NCI-H2107 (cell line): ENCODE measurements around the gene SETD1A.

Source experiments
- DNase-seq: peaks from one replicate; lab custom pipeline; 2025; lab: John Stamatoyannopoulos, UW

The SETD1A gene

DNA sequence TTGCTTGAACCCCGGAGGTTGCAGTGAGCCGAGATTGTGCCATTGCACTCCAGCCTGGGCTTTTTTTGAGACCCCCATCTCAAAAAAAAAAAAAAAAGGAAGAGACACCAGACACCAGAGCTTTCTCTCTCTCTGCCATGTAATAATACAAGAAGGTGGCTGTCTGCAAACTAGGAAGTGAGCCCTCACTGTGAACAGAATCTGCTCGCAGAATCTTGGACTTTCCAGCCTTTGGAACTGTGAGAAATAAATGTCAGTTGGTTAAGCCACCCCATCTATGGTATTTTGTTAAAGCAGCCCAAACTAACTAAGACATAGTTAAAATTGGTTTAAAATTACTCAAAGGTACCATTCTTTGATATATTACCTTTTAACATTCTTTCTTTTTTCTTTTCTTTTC lies 63.0 kb downstream of the SETD1A start:
- no peak for DNase-seq

DNA sequence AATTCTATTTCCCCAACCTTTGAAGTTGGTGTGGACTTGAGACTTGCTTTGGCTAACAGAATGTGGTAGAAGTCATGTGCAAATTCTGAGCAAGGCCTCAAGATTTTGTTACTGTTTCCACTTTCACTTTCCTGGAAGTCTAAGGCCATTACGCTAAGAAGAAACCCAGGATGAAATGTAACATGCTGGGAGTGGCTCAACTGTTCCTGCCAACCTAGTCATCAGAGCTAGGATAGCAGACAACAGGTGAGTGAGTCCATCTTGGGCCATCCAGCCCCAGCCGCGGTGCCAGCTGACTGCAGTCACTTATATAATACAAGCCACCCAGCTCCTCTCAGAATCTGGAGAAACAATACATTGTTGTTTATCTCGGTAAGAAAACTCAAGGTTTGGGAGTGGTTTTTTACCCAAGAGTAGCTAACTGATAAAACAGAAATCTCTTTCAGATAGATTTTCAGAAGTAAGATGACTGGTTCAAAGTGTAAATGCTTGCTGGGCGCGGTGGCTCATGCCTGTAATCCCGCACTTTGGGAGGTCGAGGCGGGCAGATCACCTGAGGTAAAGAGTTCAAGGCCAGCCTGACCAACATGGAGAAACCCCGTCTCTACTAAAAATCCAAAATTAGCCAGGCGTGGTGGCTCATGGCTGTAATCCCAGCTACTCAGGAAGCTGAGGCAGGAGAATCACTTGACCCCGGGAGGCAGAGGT lies 65.1 kb downstream of the SETD1A start:
- no peak for DNase-seq

DNA sequence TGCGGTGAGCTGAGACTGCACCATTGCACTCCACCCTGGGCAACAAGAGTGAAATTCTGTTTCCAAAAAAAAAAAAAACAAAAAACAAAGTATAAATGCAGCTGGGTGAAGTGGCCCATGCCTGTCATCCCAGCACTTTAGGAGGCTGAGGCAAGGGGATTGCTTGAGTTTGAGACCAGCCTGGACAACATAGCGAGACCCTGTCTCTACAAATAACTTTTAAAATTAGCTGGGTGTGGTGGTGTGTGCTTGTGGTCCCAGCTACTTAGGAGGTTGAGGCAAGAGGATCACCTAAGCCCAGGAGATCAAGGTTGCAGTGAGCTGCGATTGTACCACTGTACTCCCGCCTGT lies 65.7 kb downstream of the SETD1A start:
- DNase-seq, result no peak

DNA sequence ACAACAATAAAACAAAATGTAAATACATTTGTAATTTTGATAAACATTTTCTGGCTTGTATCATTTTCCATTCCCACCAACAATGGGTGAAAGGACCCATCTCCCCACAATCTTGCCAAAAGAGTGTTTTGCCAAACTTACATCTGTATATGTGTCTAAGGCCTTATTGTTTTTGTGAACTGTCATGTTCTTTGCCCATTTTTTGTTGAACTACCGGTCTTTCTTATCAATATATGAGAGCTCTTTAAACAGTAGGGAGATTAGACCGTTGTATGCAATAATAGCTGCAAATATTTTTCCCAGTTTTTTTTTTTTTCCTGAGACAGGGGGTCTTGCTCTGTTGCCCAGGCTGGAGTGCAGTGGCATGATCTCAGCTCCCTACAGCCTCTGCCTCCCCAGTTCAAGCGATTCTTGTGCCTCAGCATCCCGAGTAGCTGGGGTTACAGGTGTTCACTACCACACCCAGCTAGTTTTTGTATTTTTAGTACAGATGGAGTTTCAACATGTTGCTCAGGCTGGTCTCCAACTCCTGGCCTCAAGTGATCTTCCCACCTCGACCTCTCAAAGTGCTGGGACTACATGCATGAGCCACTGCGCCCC lies 66.2 kb downstream of the SETD1A start:
- DNase-seq, result no peak

DNA sequence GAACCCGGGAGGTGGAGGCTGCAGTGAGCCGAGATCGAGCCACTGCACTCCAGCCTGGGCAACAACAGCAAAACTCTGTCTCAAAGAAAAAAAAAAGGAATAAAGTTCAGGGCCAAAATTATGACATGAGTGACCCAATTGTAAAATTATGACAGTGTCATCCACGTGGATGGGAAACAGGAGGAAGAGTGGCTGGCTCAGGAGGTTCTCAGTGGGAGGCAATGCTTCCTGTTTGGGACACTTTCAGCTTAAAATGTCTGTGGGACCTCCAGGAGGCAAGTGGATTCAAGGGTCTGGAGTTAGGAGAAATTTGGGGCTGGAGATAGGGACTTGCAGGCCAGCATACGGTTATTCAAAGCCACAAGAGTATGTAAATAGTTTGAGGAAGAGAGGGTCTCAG lies 67.8 kb downstream of the SETD1A start:
- DNase-seq, result no peak

DNA sequence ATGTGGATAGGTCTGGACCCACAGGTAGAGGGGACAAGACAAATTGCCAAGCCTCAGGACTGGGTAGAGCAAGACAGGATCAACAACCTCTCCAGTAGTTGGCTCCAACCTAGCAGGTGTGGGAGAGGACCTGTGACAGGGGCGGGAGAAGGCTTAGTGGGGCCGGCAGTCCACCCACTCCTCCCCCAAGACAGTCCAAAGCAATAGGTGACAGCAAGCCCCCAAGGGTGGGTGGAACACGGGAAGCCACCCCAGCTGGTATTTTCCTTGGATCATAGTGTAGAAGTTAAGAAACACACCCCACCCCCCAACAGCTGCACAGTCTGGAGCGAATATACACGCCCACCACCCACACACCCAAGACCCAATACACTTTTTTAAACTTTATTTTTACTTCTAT lies 71.7 kb downstream of the SETD1A start:
- DNase-seq, result no peak

DNA sequence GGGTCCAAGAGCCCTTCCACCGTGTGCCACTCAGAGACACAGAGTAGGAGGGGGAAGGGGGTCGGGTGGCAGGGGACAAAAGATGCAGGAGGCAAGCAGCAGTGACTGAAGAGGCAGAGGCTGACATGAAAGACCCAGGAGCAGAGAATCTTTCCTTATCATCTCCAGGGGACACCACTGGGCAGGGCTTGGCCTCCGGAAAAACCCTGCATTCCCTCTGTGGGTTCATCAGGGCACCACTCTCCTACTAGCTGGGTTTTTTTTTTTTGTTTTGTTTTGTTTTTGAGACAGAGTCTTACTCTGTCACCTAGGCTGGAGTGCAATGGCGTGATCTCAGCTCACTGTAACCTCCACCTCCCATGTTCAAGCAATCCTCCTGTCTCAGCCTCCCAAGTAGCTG lies 73.7 kb downstream of the SETD1A start:
- no peak for DNase-seq

DNA sequence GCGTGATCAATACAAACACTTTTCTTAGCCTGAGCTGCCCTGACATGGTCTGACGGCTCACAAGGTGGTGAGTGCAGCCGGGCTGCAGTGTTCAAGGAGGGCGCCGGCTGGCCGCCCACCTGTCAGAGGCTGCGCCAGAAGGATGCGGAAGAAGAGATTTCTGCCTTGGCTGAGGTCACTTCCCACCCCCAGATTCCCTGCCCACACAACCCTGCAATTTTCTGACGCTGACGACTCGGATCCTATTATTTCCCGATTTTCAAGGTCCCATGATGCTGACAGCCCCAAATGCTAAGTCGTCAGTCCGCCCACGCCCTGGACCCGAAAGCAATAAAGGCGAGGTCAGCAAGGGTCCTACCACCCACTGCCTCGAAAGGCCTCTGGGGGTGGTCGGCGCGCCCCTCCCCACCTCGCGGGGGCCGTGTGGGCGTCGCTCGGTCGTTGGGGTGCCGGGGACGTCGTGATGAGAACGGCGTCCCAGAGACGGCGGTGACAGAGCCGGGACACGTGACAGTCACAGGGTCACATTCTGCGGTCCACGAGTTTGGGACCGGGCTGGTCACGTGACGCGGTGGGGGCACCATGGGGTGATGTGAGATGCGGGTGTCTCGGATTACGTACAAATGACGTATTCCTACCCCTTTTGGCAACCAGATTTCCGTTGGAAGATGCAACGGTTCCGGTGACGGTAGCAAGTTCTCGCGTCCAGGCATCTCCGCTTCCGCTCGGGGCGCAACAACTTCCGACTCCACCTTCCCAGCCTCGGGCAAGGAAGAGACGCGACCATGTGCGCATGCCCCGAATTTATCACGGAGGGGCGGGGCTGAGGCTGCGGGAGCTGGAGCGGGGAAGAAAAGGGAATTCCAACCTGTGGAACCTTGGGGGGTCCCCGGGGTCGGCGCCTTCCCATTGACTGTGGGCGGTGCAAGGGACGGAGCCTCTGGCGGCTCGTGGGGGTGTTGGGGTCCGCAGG lies 75.5 kb downstream of the SETD1A start, which contains the start of gene STX4:
STX4 (plus strand) TSS at position 823 of the 973 bp plus-strand sequence. CDS start 248 bp downstream, outside the sequence.
- peak; percentile 94 for DNase-seq

DNA sequence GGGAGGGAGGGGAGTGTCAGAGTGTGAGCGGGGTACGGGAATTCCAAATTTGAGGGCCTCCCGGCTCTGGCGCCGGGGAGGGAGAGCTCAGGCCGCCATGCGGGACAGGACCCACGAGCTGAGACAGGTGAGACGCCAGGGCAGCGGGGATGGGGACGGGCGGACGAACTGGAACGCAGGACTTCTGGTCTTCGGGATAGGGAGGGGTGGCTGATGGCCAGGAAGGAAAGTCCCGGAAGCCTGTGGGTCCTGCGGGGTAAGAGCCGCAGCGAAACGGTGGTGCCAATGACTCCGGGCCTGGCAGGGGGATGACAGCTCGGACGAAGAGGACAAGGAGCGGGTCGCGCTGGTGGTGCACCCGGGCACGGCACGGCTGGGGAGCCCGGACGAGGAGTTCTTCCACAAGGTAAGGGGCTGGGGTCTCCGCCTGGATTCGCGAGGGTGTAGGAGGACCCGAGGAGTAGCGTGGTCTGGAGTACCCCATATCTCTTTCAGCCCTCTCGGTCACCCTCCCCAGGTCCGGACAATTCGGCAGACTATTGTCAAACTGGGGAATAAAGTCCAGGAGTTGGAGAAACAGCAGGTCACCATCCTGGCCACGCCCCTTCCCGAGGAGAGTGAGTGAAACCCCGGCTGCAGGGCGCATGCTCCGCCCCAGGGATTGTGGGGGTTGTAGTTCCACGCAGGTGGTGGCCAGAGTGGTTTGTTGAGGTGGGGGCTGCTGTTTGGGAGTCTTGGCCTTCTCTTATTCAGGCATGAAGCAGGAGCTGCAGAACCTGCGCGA lies 76.3 kb downstream of the SETD1A start:
- peak; percentile 17 for DNase-seq
